ENCODE measurements around the gene TBCEL. TPM values are rescaled to one million over a fixed set of nuclear protein-coding genes. Genes with fewer than 3 reads are reported as not detected.

Gene TBCEL
- total RNA-seq, 1 experiment from 2014 or later = 17.7 TPM

DNA sequence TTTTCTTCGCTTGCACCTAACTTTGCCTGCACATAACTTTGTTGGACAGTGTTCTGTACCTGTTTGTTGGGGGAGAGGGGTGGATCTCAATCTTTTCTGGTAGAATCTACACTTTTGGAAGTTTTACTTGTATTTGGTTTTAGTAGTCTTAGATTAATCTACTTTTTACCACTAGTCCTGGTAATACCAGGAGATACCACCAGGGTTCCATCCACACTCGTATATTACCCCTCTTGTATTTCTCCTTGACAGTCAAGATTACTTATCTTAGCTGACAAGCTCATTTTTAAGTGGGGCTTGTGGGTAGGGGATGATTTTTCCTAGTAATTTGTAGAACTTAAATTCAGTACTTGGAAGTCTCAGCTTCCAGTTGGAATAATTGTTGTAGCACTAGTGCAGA, 39.8 kb downstream of the TBCEL start:
- no peaks in the 10 kb centered on the region; a peak in 1 of 4 replicates for H3K9me3 ChIP-seq (ENCODE audit: control insufficient read depth in 1 of 2, insufficient read depth in 1 of 2, low read depth in 1 of 2, low read length in 2 of 2)
- BruUV-seq (replicated peaks) = no TSS peak
- ChIA-PET RAD21 (ENCODE audit: low non-redundant PET in 1 of 2, low total read pairs in 2 of 2, uncharacterized antibody in 2 of 2, unreplicated experiment in 2 of 2) (no interaction called here), POLR2A (no interaction called here), CTCF (no interaction called here)
- H2AFZ ChIP-seq (ENCODE audit: low read depth, low read length, poor library complexity, severe bottlenecking) = no peak overlapping the region
- no peaks in the 10 kb centered on the region for H3K4me1 ChIP-seq (ENCODE audit: control insufficient read depth in 1 of 2, insufficient read depth in 2 of 2, low read length in 2 of 2)
- TF ChIP-seq, protein P1, sequence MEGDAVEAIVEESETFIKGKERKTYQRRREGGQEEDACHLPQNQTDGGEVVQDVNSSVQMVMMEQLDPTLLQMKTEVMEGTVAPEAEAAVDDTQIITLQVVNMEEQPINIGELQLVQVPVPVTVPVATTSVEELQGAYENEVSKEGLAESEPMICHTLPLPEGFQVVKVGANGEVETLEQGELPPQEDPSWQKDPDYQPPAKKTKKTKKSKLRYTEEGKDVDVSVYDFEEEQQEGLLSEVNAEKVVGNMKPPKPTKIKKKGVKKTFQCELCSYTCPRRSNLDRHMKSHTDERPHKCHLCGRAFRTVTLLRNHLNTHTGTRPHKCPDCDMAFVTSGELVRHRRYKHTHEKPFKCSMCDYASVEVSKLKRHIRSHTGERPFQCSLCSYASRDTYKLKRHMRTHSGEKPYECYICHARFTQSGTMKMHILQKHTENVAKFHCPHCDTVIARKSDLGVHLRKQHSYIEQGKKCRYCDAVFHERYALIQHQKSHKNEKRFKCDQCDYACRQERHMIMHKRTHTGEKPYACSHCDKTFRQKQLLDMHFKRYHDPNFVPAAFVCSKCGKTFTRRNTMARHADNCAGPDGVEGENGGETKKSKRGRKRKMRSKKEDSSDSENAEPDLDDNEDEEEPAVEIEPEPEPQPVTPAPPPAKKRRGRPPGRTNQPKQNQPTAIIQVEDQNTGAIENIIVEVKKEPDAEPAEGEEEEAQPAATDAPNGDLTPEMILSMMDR (IDR thresholded peaks at IDR 0.05 in 2 of 3, conservative IDR thresholded peaks at IDR 0.05 in 1 of 3; ENCODE audit: borderline replicate concordance in 1 of 3, insufficient read depth in 1 of 3, low read depth in 2 of 3, low read length in 2 of 3) = peak in 2 of 3 experiments; percentile 35 to 62; a peak in 3 of 6 replicates
- TF ChIP-seq FOSL1 (IDR thresholded peaks at IDR 0.05; ENCODE audit: low read depth) = no peak
- no peak overlapping the region for H3K27ac ChIP-seq (ENCODE audit: low read depth, low read length)
- no peak overlapping the region for H3K4me2 ChIP-seq (ENCODE audit: low read length)
- no peak for DNase-seq (ENCODE audit: low read depth, low spot score)
- H3K9me2 ChIP-seq (ENCODE audit: insufficient read depth) = no peaks in the 10 kb centered on the region
- H3K9ac ChIP-seq (ENCODE audit: low read length) = no peak overlapping the region
- no peak overlapping the region for H3K4me3 ChIP-seq (replicated peaks in 1 of 2; ENCODE audit: low read depth in 1 of 2, low read length in 2 of 2)
- H4K20me1 ChIP-seq (ENCODE audit: insufficient read depth) = no peaks in the 10 kb centered on the region
- intact Hi-C loops (cut with micrococcal nuclease) = no loop called here
- peaks cover 2 to 19% of the 10 kb centered on the region in 2 experiments for H3K36me3 ChIP-seq (ENCODE audit: control insufficient read depth in 1 of 2, insufficient read depth in 2 of 2, low read length in 2 of 2)
- no peaks in the 10 kb centered on the region for H3K79me2 ChIP-seq (ENCODE audit: insufficient read depth, low read length)
- no peaks in the 10 kb centered on the region for H3K27me3 ChIP-seq (ENCODE audit: insufficient read depth, low read length)
- ATAC-seq = peak; percentile 64

DNA sequence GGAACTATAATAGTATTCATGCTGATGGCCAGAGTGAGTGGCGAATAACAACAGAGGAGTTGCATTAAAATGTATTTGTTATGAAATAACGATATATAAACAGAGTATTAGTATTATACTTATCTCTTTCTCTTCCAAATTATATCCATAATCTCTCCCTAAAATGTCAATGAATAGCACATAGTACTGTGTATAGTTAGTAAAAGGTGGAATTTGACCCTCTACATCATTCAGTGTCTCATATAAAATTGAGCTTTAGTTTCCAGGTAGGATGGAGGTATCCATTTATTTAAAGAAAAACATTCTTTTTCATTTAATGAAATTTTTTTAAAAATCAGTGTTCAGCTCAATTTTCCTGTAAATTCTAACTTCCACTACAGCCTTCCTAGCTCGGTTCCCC, 42.7 kb downstream of the TBCEL start:
- Histone ChIP-seq H4K20me1 (ENCODE audit: insufficient read depth) (no peaks in the 10 kb centered on the region), H3K9ac (ENCODE audit: low read length) (no peak overlapping the region), H3K36me3 (ENCODE audit: control insufficient read depth in 1 of 2, insufficient read depth in 2 of 2, low read length in 2 of 2) (peaks cover 2 to 15% of the 10 kb centered on the region in 2 experiments; a peak in 2 of 4 replicates), H3K4me3 (replicated peaks in 1 of 2; ENCODE audit: low read depth in 1 of 2, low read length in 2 of 2) (no peak overlapping the region), H3K9me3 (ENCODE audit: control insufficient read depth in 1 of 2, insufficient read depth in 1 of 2, low read depth in 1 of 2, low read length in 2 of 2) (no peaks in the 10 kb centered on the region; a peak in 1 of 4 replicates), H2AFZ (ENCODE audit: low read depth, low read length, poor library complexity, severe bottlenecking) (no peak overlapping the region), H3K4me1 (ENCODE audit: control insufficient read depth in 1 of 2, insufficient read depth in 2 of 2, low read length in 2 of 2) (no peaks in the 10 kb centered on the region), H3K9me2 (ENCODE audit: insufficient read depth) (no peaks in the 10 kb centered on the region), H3K27ac (ENCODE audit: low read depth, low read length) (no peak overlapping the region), H3K4me2 (ENCODE audit: low read length) (no peak overlapping the region), H3K79me2 (ENCODE audit: insufficient read depth, low read length) (no peaks in the 10 kb centered on the region), H3K27me3 (ENCODE audit: insufficient read depth, low read length) (no peaks in the 10 kb centered on the region)
- ChIA-PET RAD21 (ENCODE audit: low non-redundant PET in 1 of 2, low total read pairs in 2 of 2, uncharacterized antibody in 2 of 2, unreplicated experiment in 2 of 2) (no interaction called here), POLR2A (no interaction called here), CTCF (no interaction called here)
- ATAC-seq (no peak), DNase-seq (ENCODE audit: low read depth, low spot score) (no peak)
- intact Hi-C loops (cut with micrococcal nuclease) = no loop called here
- BruUV-seq (replicated peaks) = no TSS peak
- TF ChIP-seq ZNF274 (IDR thresholded peaks at IDR 0.05; ENCODE audit: low read depth, low read length) (no peak), TCF7L2 (IDR thresholded peaks at IDR 0.05; ENCODE audit: borderline replicate concordance, extremely low read depth, insufficient read depth, insufficient read length) (no peak), FOSL1 (IDR thresholded peaks at IDR 0.05; ENCODE audit: low read depth) (no peak), EZH2phosphoT487 (IDR thresholded peaks at IDR 0.05; ENCODE audit: borderline replicate concordance) (no peak), RAD21 (IDR thresholded peaks at IDR 0.05; ENCODE audit: low read depth) (no peak), YY1 (IDR thresholded peaks at IDR 0.05; ENCODE audit: extremely low read depth, insufficient replicate concordance, low read depth, low read length) (no peak), SP1 (IDR thresholded peaks at IDR 0.05; ENCODE audit: low read depth) (no peak), CEBPB (IDR thresholded peaks at IDR 0.05; ENCODE audit: low read depth) (no peak), EZH2 (IDR thresholded peaks at IDR 0.05) (no peak)
- TF ChIP-seq, protein P2, sequence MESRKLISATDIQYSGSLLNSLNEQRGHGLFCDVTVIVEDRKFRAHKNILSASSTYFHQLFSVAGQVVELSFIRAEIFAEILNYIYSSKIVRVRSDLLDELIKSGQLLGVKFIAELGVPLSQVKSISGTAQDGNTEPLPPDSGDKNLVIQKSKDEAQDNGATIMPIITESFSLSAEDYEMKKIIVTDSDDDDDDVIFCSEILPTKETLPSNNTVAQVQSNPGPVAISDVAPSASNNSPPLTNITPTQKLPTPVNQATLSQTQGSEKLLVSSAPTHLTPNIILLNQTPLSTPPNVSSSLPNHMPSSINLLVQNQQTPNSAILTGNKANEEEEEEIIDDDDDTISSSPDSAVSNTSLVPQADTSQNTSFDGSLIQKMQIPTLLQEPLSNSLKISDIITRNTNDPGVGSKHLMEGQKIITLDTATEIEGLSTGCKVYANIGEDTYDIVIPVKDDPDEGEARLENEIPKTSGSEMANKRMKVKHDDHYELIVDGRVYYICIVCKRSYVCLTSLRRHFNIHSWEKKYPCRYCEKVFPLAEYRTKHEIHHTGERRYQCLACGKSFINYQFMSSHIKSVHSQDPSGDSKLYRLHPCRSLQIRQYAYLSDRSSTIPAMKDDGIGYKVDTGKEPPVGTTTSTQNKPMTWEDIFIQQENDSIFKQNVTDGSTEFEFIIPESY (IDR thresholded peaks at IDR 0.05; ENCODE audit: extremely low read depth, insufficient replicate concordance, low read length) = no peak
- TF ChIP-seq, protein P3, sequence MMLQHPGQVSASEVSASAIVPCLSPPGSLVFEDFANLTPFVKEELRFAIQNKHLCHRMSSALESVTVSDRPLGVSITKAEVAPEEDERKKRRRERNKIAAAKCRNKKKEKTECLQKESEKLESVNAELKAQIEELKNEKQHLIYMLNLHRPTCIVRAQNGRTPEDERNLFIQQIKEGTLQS (IDR thresholded peaks at IDR 0.05) = no peak
- TF ChIP-seq, protein P1 (IDR thresholded peaks at IDR 0.05 in 2 of 3, conservative IDR thresholded peaks at IDR 0.05 in 1 of 3; ENCODE audit: borderline replicate concordance in 1 of 3, insufficient read depth in 1 of 3, low read depth in 2 of 3, low read length in 2 of 3) = no peak
